Islet precursor cell (in vitro differentiated cells): ENCODE data around the gene BMP7.

ENCODE experiments used
- DNase-seq: peaks from one replicate; pipeline ENCODE4 v3.0.0-alpha.2; 2018

Gene BMP7

DNA sequence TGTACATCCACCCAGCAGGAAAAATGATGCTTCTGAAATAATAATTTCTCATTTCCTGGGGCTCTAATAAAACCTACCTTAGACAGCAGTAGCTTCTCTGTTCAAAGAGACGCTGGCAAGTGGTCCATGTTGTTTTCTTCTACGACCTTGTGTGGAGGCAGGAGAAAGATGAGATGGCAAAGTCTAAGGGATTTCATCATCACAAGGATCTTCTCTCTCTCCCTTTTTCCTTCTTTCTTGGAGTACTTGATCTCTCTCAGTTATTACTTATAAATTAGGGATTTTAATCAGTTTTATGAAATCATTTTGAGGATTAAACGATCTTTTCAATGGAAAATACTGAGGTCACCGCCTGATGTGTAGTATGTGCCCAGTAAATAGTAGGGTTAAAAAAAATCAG, 147.5 kb downstream of the BMP7 start:
- no peak for DNase-seq
